ENCODE data around the gene FAM168A. TPM values are rescaled to one million over a fixed set of nuclear protein-coding genes. Genes with fewer than 3 reads are reported as not detected.

The FAM168A gene
- total and polyA plus RNA-seq, 9 of the 15 experiments (the other 6 are each of a cell fraction or from before 2014, with no cell fraction given), result 0.44 to 7.2 (median 2.9) TPM

GRCh38 chr11:73536961-73537360 is 61.0 kb downstream of the FAM168A start (continued):
- no peak for TF ChIP-seq RERE (CRISPR knock-in tag; IDR thresholded peaks at IDR 0.05; ENCODE audit: borderline replicate concordance)
- no peak for TF ChIP-seq BRD9 (IDR thresholded peaks at IDR 0.05; ENCODE audit: low read depth, partially characterized antibody)

GRCh38 chr11:73532310-73532709 is 65.6 kb downstream of the FAM168A start:
- Histone ChIP-seq H3K9me1 (ENCODE audit: control insufficient read depth, insufficient read depth, low read length) (no peaks in the 10 kb centered on the region), H3K9me3 (replicated peaks; ENCODE audit: control insufficient read depth, insufficient read depth, low read depth, low read length) (no peaks in the 10 kb centered on the region), H3K9ac (ENCODE audit: insufficient read depth in 1 of 2, low read depth in 2 of 2, low read length in 2 of 2) (no peak overlapping the region), H4K20me1 (replicated peaks; ENCODE audit: control insufficient read depth, insufficient read depth, low read length) (no peaks in the 10 kb centered on the region), H2AFZ (ENCODE audit: low read depth, low read length) (no peak overlapping the region), H3K27me3 (ENCODE audit: control insufficient read depth in 2 of 2, insufficient read depth in 2 of 2, low read length in 2 of 2) (no peaks in the 10 kb centered on the region; a peak in 1 of 5 replicates), H3K36me3 (ENCODE audit: control insufficient read depth, insufficient read depth, low read length) (no peaks in the 10 kb centered on the region), H3K27ac (ENCODE audit: extremely low read depth, low read depth, low read length) (no peak overlapping the region), H3K79me2 (ENCODE audit: control insufficient read depth, insufficient read depth, low read length) (no peaks in the 10 kb centered on the region), H3K4me3 (no peak overlapping the region), H3K4me1 (replicated peaks in 1 of 2; ENCODE audit: control insufficient read depth in 2 of 2, insufficient read depth in 2 of 2, low read length in 2 of 2) (no peaks in the 10 kb centered on the region), H3K4me2 (ENCODE audit: insufficient read depth, low read length) (no peak overlapping the region)
- in situ Hi-C loops (cut with MboI), result no loop called here
- intact Hi-C loops (cut with micrococcal nuclease), result no loop called here
- CTCF ChIA-PET (ENCODE audit: low intra/inter-chr PET ratio), result no interaction called here
- FAIRE-seq, result no peak
- WGBS (ENCODE audit: insufficient coverage, low coverage, missing lambda C conversion rate), result 15% methylated on average over 1 of the region's 1 CpG
- no peak for DNase-seq (ENCODE audit: extremely low read depth in 1 of 4, low spot score in 3 of 4)
- POLR2A ChIA-PET, result interaction anchor here (0.9 to 1.4 kb wide), 3 partner anchors 9 to 33 kb away, joined by 3 to 5 read pairs (median 3); no protein-coding TSS in a partner anchor
- TF ChIP-seq NUFIP1 (IDR thresholded peaks at IDR 0.05; ENCODE audit: partially characterized antibody) (no peak), ZC3H8 (IDR thresholded peaks at IDR 0.05) (no peak), ZNF76 (CRISPR knock-in tag; IDR thresholded peaks at IDR 0.05; ENCODE audit: borderline replicate concordance) (no peak), SREBF2 (CRISPR knock-in tag; IDR thresholded peaks at IDR 0.05) (no peak), EP400 (IDR thresholded peaks at IDR 0.05) (no peak), AFF1 (IDR thresholded peaks at IDR 0.05; ENCODE audit: low read depth in 1 of 2, partially characterized antibody in 2 of 2) (no peak), THRA (IDR thresholded peaks at IDR 0.05) (no peak)
- ATAC-seq, result no peak
- no TSS peak for BruUV-seq (replicated peaks)
